Epidermal melanocyte (primary cell): Measurements from ENCODE around the gene ALDH1A1.

Experiments used
- DNase-seq: peaks from one replicate; pipeline ENCODE4 v3.0.0; 2011; ENCODE audit warnings: low spot score; ENCODE audit not compliant: insufficient read length

Gene ALDH1A1

DNA sequence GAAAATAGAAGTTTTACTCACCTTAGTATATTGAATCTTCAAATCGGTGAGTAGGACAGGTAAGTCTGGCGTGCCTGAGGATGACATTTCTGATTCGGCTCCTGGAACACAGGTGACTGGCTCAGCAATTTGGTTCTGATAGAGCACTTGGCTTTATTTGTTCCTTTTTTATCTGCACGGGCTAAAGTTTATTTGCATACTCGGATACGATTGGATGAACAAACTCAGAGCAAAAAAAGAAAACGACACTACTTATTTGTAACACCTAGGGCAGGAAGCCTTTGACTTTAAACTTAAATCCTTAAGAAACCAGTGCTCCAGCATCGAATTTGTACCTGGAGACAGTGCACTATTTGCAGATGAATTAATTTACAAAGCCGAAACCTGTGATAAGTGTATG lies at the start of gene ALDH1A1:
Gene ALDH1A1 (minus strand): TSS at position 140 of the 400 bp plus-strand sequence. CDS start 53 bp downstream, at position 87.
- no peak for DNase-seq

DNA sequence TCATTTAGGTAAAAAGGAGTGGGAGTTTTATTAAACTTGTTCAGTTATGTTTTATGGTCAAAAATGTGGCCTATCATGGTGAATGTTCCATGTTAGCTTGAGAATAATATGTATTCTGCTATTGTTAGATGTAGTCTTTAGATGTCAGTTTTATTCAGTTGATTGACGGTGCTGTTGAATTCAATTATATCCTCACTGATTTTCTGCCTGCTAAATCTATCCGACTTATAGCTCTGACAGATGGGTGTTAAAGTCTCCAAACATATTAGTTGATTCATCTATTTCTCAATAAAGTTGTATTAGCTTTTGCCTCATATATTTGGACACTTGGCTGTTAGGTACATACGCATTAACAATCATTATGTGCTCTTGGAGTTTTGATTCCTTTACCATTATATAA lies 49.0 kb upstream of the ALDH1A1 start:
- no peak for DNase-seq

DNA sequence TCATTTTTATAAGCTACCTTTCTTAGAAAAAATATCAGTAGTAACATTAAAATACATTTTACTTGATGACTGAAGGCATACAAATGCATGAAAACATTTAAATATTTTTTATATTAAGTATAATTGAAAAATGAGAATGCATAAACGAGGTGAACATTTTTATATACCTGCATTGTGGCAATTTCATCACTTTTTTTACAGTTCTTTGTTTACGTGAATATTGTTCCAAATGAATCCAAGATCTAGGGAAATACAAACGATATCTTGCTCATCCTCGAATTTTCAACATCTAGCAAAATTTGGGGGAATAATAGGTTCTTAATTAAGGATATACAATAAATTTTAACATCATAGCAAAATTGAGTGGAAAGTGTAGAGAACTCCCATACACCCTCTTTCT lies 45.5 kb upstream of the ALDH1A1 start:
- DNase-seq: no peak

DNA sequence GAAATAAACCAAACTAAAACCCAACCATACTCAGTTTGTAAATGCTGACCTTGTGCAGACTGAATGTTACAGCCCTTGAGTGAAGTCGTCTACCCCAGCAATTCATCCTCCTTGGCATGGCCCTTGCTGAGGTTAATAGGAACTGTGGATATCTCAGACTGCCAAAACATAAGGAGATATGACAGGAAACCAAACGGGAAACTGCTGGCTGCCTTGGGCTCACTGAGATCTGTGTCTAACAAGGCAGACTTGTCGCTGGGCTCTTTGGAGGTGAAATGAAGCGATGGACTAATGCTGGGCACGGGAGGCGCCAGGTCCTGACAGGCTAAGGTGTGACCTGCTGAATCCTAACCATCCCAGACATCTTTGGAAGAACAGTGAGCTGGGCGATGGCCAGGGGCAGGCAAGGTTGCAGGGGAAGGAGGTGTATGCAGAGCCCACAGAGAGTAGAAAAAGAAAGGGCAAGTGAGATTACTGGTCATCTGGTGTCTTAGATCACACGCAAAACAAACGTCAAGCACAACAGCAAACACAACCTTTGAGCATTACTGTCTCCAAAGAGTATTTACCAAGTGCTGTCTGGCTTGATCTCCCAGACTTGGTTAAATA lies 44.6 kb upstream of the ALDH1A1 start:
- DNase-seq: no peak

DNA sequence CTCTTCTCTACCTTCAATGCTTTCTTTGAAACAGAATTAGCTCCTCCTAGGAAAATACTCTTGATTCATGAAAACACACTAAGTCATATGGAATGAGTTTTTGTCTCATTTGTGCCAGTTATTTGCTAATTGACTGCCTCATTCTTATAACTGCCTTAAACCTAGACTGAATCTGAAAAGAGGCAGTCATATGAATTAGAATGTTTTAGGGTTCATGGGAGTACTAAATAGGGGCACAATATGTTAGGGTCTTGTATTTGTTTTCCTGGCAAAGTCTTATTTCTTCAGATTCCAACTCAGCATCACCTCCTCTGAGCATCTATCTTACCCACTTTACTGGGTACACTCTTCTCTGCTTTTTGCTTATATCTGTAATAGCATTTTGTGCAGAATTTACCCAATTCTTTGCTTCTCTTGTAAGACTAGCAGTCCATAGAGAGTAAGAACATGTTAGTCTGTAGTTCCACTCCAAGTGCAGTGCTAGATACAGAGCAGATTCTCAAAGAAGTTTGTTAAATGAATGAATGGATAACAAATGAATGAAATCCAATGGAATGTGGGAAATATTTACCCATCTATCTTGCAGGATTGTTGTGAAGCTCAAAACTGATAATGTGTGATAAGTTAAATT lies 43.9 kb upstream of the ALDH1A1 start:
- no peak for DNase-seq

DNA sequence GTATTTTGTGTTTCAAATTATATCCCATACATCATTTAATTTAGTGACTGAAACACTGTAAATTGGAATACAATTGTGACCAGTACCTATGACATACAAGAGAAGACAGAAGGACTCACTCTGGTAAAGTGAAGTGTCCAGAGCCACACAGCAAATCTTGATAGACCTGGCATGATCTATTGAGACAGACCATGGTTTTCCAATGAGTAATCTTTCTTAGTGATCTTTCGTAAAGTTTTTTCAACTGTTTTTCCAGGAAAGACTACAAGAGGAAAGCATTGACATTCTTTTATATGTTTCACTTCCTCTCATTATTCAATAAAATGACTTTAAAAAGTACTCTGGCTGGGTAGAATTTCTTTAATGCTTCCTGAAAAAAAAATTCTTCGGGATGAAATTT lies 43.3 kb upstream of the ALDH1A1 start:
- DNase-seq: no peak

DNA sequence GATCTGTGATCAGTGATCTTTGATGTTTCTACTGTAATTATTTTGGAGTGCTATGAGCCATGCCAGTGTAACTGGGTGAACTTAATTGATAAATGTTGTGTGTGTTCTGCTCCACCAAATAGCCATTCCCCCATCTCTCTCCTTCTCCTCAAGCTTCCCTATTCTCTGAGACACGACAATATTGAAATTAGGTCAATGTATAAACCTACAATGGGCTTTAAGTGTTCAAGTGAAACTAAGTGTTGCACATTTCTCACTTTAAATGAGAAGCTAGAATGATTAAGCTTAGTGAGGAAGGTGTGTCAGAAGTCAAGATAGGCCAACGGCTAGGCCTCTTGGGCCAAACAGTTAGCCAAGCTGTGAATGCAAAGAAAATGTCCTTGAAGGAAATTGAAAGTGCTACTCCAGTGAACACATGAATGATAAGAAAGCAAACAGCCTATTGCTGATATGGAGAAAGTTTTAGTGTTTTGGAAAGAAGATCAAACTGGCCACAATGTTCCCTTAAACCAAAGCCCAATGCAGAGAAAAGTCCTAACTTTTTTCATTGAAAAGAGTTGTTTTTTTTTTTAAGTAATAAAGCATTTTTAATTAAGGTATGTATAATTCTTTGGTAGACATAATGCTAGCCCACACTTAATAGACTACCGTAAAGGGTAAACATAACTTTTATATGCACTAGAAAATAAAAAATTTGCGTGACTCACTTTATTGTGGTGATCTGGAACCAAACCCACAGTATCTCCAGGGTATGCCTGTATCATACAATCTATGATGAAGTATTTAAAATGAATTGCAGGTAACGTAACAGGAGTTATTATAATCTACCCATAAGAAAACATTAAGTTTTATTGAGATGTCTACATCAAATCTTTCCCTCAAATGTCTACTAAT lies 42.5 kb upstream of the ALDH1A1 start:
- DNase-seq: no peak

DNA sequence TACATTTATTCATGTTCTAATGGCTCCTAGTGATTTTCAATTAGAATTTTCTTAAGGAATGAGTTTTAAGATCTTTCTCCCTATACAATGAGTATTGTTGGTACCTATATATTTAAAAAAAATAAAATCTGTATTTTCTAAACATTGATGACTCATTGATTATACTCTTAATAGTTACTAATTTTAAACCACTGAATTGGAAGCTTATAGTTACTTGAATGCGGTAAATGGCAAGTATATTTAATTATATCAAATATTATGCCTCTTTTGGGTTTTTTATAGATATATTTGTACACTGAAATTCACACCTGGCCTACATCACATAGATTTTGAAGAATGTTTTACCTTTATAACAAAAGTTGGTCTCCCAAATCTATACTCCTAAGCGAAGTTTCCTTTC lies 38.9 kb upstream of the ALDH1A1 start:
- DNase-seq: no peak

DNA sequence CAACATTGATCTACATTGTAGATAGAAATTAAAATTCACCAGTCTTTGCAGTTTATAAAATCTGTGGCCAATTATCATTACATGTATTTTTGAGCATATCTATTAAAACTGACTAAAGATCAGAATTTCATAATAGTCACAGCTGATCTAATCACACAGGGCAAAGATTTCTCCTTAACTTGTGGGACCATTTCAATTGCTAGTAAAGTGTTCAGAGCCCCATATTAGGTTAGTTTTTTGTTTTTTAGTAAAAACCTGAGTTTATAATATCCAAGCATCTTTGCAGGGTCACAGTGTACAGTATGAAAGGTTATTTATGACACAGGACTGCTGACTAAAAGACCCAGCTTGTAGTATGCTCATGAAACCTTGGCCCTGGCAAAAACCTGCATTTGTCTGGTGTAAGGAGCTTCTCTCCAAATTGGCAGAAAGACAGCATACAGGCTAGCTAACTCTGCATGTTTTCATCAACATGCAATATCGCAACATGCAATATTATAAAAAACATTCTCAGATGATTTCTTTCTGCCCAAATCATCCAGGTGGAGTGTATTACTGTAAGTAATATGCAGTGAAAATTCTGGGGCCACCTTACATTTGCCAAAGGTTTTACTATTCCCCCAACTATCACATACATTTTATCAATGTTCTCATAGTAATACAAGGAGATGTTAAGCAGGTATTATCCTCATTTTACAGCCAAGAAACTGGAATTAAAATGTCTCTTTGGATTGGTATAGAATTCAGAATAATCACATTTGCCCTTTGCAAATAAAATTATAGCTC lies 37.7 kb upstream of the ALDH1A1 start:
- DNase-seq: no peak

DNA sequence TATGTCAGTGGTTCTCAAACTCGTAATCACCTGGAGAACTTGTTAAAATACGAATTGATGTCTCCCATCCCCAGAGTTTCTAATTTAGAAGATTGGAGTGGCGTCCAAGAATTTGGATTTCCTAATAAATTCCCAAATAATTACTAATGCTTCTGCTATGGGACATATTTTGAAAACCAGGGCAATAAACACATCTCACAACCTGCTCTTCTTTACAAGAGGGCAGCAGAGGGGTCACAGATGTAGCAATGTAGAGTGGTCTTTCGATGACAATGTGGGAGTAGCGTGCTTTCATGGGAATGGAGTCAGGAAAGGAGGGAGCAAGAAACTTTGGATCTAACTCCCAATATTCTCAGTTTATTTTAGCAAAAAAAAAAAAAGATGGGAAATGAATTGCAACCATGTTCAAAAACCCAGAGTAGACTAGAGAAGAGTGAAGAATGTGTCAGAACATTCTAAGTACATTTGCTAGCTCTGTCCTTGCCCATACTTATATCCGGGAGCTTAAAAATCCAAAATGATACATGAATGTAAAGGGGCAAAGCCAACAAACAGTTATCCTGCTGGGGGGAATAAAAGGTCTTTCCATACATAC lies 33.8 kb upstream of the ALDH1A1 start:
- no peak for DNase-seq

DNA sequence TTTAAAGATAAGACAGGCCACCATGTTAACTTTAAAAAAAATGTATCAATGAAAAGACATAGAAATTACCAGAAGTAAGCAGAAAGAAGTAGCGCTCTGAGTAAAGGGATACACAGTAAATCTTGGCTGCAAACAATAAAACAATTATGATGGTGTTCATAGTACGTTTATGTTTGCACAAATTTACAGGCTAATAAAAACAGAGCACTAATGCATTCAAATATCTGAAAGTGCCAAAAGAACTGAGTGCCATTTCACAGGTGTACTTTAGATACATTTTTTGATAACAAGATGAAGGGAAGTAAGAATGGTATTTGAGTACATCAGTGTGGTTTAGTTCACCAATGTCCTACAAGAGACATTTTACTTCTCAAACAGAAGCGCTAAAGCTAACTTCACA lies 32.9 kb upstream of the ALDH1A1 start:
- DNase-seq: no peak

DNA sequence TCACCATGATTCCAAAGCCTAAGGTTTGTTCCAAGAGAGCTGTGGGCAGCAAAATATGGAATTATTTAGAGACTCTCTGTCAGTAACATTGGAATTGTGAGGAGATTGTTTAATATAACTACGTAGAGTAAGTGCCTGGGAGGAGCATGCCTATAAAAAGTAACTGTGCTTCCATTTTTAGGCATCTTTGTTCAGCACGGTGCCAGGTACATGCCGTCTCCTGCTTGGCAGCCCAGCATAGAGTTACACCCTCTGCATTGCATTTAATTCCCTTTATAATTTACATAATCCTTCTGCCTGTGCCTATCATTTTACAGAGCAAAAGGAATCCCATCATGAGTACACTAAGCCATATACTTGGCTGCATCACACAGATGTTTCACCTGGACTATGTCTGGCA lies 32.1 kb upstream of the ALDH1A1 start:
- no peak for DNase-seq

DNA sequence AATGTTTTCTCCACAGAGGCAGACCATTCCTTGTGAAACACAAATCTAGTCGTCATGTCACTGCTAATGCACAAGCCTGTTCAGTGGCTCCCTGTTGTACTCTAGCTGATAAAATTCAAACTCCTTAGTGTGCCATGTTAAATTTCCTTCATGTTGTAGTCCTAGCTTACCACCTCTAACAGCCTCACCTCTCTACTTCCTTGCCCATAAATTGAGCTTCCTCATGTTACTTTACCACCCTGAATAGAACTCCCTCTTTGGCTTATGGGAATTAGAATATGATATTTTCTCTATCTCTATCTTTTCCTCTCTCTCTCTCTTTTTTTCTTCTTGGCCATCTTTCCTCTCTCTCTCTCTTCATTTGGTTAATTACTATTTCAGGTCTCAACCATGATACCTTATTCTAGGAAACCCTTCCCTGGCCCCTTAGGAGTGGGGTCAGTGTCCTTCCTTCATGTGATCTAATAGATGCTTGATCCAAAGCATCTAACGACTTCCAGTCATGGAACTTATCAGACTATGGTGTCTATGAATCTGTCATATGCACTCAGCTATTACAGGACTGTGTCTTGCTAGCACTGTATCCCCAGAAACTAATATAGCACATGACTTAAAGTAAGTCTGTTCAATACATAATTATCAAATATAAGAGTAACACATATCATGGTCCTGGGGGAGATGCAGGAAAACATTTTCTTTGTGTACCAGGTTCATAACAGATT lies 31.5 kb upstream of the ALDH1A1 start:
- no peak for DNase-seq

DNA sequence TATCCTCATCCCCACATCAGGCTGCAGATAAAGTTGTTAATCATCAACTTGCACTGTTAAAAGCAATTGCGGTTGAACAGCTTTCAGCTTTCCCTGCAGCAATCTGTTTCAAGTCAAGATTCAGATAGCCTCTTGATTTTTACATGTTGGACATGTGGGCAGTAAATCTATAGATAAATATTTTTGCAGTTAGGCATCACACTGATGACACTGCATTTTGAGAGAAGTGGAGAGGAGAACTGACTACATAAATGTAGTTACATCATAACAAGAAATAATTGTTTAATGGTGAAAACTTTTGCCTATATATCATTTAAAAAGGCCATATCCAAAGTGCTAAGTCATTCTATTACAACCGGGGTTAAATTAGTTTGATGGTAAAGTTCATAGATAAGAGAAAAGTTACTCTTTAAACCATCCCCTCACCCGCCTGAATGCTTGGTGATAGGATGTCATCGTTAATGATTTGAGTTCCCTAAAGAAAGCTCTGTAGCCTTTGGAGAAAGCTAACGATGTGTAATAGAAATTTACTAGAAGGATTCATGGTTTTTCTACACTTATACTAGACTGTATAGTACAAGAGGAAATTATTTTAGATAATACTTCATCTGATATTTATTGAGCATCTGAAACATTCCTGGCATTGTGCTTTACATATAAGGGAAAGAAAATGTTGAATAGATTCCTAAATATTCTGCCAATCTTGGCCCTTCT lies 30.8 kb upstream of the ALDH1A1 start:
- no peak for DNase-seq

DNA sequence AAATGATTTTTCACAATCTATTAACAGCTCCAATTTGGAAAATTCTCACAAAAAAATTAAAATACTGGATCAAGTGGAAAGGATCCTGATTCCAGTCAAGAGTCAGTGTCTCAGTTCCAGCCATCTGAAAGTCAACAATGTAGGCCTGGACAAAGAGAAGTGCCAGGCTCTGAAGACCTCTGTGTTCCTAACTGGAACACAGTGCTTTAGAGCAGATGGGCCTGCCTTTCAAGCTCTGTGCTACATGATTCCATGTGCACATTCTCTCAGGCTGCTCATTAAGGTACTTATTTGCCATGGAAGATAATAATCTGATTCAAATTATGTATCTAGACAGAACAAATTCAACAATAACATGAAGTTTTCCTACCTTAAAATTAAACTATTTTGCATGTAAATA lies 30.2 kb upstream of the ALDH1A1 start:
- no peak for DNase-seq

DNA sequence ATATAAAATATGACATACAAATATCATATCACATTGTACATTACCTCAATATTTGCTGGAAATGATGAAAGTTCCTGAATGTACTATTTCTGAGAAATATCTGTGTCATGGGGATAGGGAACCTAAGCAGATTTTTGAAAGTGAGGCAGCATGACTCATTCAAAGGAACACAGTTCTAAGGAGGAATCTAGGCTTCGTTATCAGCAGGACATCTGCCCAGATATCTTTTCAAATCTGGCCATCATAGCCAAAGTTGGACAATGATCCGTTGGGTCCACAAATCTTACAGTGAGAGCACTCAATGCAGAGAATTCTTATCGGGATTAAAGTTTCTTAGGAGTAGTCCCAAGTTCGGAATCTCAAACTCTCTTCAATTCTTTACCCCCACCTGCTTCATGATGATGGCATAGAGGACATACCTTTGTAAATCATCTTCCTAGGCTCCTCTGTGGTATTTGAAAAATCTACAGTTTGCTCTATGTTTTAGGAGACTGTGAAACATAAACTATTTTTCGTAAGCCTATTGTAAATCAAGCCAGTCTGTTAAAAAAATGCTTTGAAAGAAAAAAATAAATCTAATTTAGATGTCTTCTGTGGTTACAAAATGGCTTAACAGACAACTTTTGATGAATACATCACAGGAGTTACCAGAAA lies 29.4 kb upstream of the ALDH1A1 start:
- no peak for DNase-seq

DNA sequence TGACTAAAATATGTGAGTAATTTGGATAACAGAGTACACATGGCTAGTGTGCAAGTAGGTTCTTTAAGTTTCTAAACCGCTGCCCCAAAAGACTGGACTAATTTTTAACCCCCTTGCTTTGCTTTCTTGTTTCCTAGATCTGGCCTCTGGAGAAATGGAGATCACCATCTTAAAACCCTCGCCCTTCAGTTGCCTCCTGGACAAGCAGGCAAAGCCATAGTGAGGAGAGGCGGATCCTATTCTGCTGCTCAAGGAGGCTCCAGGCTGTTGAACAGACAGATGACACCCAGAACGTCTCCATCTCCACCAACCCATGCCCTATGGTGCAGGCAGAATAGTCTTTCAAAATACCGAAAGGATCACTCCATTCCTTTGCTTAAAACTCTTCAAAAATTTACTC lies 28.6 kb upstream of the ALDH1A1 start:
- DNase-seq: no peak

DNA sequence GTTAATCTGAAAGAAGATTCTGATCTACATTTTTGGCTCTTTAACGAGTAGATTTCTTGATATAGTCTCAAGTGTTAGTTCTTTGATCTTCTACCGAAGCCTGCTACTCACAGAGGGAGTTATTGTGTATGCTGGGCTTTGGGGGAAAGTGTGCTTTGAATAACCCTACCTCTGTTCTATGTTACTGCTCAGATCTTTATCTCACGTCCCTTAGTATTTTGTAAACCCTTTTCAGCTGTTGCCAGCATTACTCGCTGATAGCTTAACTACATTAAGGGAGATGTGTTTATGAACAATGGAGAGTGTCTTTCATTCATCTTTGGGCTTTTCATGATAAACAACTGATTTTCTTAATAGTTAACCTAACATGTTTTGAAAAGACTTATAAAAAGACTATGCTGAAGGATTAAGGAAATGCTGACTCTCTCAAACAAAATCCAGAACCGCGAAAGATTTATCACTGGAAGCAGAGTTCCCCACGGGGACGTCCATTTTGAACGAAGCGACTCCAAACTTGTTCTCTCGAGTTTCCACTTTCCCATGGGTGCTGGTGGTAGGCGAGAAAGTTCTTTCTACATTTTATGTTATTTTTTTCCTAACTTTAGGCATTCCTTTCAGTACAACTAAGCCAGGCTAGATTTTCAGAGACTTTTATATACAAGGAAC lies 27.9 kb upstream of the ALDH1A1 start:
- DNase-seq: no peak

DNA sequence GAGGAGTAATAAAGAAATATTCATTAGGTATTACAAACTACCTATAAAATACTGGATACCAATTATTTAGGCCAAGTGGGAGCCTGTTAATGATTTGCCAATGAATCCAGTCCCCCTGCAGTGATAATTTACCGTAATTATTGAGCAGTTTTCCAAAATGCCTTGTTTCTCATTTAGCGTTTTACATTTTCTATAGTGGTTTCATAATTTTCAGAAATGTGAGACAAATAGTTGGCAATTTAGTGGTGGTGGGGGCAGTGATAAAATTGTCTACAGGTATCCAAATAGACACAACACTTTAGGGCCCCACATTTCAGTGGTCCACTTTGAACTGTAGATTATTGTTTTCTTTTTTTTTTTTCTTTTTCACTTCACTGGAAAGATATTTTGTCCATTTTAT lies 27.3 kb upstream of the ALDH1A1 start:
- DNase-seq: no peak
